Hepatocyte (in vitro differentiated cells): ENCODE measurements around the gene ACSS1.

ENCODE experiments used
- CTCF ChIP-seq: fragments of 200-600 bp; sonication (generic); IDR thresholded peaks from 2 replicates; pipeline ENCODE4 v1.5.1; 2016; ENCODE audit warnings: antibody characterized with exemption, mild to moderate bottlenecking; ENCODE audit not compliant: poor library complexity
- EZH2 ChIP-seq: fragments of 200-600 bp; sonication (generic); IDR thresholded peaks from 2 replicates; pipeline ENCODE4 v1.6.1; 2016; ENCODE audit warnings: antibody characterized with exemption, mild to moderate bottlenecking, borderline replicate concordance

- TF ChIP-seq CTCF: peak; percentile 44
- peak; percentile 60 for TF ChIP-seq EZH2
Measured at GRCh38 chr20:25083773-25084625, 26.1 kb upstream of the ACSS1 start.
